ENCODE measurements around the gene JPT1. TPM values are rescaled to one million over a fixed set of nuclear protein-coding genes. Genes with fewer than 3 reads are reported as not detected.
"Not testable (repeated sequence)": the region's sequence is repeated elsewhere in the genome, so short reads cannot be mapped to it uniquely, and the experiment has no call there.

Gene JPT1
- total RNA-seq, 4 donors from 2014 or later = 13.5 to 53.4 (median 32.4) TPM

DNA sequence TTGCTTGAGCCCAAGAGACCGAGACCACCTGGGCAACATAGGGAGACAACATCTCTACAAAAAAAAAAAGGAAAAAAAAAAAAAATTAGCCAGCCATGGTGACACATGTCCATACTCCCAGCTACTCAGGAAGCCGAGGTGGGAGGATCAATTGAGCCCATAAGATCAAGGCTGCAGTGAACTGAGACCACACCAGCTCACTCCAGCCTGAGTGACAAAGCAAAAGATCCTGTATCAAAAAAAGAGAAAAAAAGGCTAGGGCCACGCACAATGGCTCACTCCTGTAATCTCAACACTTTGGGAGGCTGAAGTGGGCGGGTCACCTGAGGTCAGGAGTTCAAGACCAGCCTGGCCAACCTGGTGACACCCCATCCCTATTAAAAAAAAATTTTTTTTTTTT, 14.7 kb upstream of the JPT1 start:
- TF ChIP-seq EP300 (IDR thresholded peaks at IDR 0.05) = no peak
- no peak for TF ChIP-seq POLR2A (IDR thresholded peaks at IDR 0.05)
- no peak for TF ChIP-seq CTCF (IDR thresholded peaks at IDR 0.05)
- Histone ChIP-seq H3K27ac (no peak overlapping the region), H3K36me3 (peaks cover 0 to 77% (median 3%) of the 10 kb centered on the region in 3 donors), H3K4me1 (peaks cover 0 to 19% (median 0%) of the 10 kb centered on the region in 4 donors), H3K4me3 (no peak overlapping the region), H3K9me3 (no peaks in the 10 kb centered on the region), H3K27me3 (no peaks in the 10 kb centered on the region)
- 82 to 90% methylated on average over 4 of the region's 4 CpGs for WGBS, 2 donors
- DNase-seq (ENCODE audit: low spot score in 2 of 2) = no peak

DNA sequence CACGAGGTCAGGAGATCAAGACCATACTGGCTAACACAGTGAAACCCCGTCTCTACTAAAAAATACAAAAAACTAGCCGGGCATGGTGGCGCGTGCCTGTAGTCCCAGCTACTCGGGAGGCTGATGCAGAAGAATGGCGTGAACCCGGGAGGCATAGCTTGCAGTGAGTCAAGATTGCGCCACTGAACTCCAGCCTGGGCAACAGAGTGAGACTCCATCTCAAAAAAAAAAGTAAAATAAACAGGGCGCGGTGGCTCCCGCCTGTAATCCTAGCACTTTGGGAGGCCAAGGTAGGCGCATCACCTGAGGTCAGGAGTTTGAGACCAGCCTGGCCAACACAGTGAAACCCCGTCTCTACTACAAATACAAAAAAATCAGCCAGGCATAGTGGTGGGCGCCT, 10.3 kb upstream of the JPT1 start:
- H3K9me3 ChIP-seq; H3K4me3 ChIP-seq; H3K27ac ChIP-seq; H3K4me1 ChIP-seq; H3K27me3 ChIP-seq; DNase-seq (ENCODE audit: low spot score in 2 of 2): not testable (repeated sequence)
- 93 to 96% methylated on average over 15 of the region's 15 CpGs for WGBS, 2 donors
- peaks cover 0 to 61% (median 0%) of the 10 kb centered on the region in 3 donors for H3K36me3 ChIP-seq

- Histone ChIP-seq H3K4me1 (no peaks in the 10 kb centered on the region), H3K27ac (no peak overlapping the region), H3K27me3 (no peaks in the 10 kb centered on the region), H3K9me3 (no peaks in the 10 kb centered on the region), H3K4me3 (no peak overlapping the region), H3K36me3 (peaks cover 0 to 47% (median 0%) of the 10 kb centered on the region in 3 donors)
- no peak for DNase-seq (ENCODE audit: low spot score in 2 of 2)
- 80 to 88% methylated on average over 5 of the region's 5 CpGs for WGBS, 2 donors
- no peak for TF ChIP-seq EP300 (IDR thresholded peaks at IDR 0.05)
- TF ChIP-seq POLR2A (IDR thresholded peaks at IDR 0.05) = no peak
- no peak for TF ChIP-seq CTCF (IDR thresholded peaks at IDR 0.05)
These were observed 8.8 kb upstream of the JPT1 start for GRCh38 chr17:75163074-75163473.

DNA sequence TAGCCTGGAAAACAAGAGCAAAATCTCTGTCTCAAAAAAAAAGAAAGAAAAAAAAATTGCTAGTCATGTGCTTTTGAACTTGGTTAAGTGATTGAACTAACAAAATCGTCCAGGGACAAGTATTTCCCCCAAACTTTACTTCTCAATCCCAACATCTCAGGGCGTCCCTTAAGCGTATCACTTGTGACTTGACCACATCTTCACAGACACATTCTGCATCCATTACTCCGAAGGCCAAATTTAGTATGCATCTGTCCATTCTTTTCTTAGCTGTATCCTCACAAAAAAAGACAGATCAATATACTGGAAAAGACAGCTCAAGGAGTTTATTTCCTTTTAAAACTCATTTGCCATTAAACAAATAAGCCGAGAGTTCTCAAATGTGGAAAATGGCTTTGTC, 5.9 kb upstream of the JPT1 start:
- 89 to 93% methylated on average over 5 of the region's 5 CpGs for WGBS, 2 donors
- H3K36me3 ChIP-seq = peaks cover 0 to 30% (median 0%) of the 10 kb centered on the region in 3 donors
- no peak overlapping the region for H3K4me3 ChIP-seq
- no peaks in the 10 kb centered on the region for H3K4me1 ChIP-seq
- TF ChIP-seq CTCF (IDR thresholded peaks at IDR 0.05) (no peak), POLR2A (IDR thresholded peaks at IDR 0.05) (no peak), EP300 (IDR thresholded peaks at IDR 0.05) (no peak)
- H3K9me3 ChIP-seq = no peaks in the 10 kb centered on the region
- DNase-seq (ENCODE audit: low spot score in 2 of 2) = no peak
- H3K27ac ChIP-seq = no peak overlapping the region
- H3K27me3 ChIP-seq = no peaks in the 10 kb centered on the region

DNA sequence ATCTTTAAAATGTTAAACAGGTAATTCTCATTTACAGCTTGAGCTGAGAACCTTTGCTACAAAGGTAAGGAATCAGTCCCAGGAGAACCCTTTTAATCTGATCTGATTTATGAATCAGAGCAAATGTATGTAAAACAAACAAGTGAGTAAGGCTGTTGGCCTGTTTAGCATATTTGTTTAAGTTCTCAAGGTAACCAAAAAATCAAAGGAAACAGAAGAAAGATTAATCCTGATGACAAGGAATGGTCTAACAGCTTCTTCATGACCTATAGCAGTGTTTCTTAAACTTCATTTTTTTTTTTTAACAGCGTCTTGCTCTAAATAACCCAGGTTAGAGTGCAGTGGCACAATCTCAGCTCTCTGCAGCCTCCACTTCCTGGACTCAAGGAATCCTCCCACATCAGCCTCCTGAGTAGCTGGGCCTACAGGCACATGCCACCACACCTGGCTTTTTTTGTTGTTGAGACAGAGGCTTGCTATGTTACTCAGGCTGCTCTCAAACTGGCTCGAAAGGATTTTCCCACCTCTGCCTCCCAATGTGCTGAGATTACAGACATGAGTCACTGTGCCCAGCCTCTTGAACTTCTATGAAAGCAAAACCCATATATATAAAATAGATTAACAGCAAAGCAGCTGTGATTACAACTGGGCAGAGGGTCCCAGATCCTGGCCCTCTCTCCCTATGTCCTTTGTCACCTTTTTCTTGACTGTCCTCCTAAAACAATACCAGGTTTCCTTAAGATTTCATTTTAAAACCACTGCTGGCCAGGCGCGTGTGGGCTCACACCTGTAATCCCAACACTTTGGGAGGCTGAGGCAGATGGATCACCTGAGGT, 5.1 kb upstream of the JPT1 start:
- Histone ChIP-seq H3K4me3 (no peak overlapping the region), H3K9me3 (no peaks in the 10 kb centered on the region), H3K4me1 (peaks cover 0 to 4% (median 0%) of the 10 kb centered on the region in 4 donors), H3K27ac (no peak overlapping the region), H3K36me3 (peaks cover 0 to 22% (median 0%) of the 10 kb centered on the region in 3 donors), H3K27me3 (no peaks in the 10 kb centered on the region)
- DNase-seq (ENCODE audit: low spot score in 2 of 2) = no peak
- TF ChIP-seq POLR2A (IDR thresholded peaks at IDR 0.05) (no peak), EP300 (IDR thresholded peaks at IDR 0.05) (no peak), CTCF (IDR thresholded peaks at IDR 0.05) (no peak)
- WGBS, 2 donors = 86 to 90% methylated on average over 4 of the region's 4 CpGs

DNA sequence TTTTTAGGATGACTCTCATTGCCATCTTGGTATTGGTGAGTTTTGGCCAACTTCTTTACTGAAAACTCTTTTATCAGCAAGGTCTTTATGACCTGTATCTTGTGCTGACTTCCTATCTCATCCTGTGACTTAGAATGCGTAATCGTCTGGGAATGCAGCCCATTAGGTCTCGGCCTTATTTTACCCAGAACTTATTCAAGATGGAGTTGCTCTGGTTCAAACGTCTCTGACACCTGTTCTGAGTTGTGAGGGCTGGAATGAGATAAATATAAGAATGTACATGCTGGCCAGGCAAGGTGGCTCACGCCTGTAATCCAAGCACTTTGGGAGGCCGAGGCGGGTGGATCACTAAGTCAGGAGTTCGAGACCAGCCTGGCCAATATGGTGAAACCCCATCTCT, 4.2 kb upstream of the JPT1 start:
- not testable (repeated sequence) for H3K27ac ChIP-seq; DNase-seq (ENCODE audit: low spot score in 2 of 2); H3K4me3 ChIP-seq; H3K4me1 ChIP-seq; H3K27me3 ChIP-seq; H3K9me3 ChIP-seq
- peaks cover 0 to 16% (median 0%) of the 10 kb centered on the region in 3 donors for H3K36me3 ChIP-seq
- 89 to 93% methylated on average over 8 of the region's 8 CpGs for WGBS, 2 donors
